SK-N-SH (cell line): ENCODE results near the gene OSBPL9. TPM values are rescaled to one million over a fixed set of nuclear protein-coding genes. Genes with fewer than 3 reads are reported as not detected.

Source experiments
- CTCF ChIA-PET: fragments of 300-600, 350-600 bp; formaldehyde crosslinking; extraction: SDS; loops from one replicate; lab custom pipeline; 2021; lab: Yijun Ruan, JAX
- POLR2A ChIA-PET: fragments of 350-600 bp; sonication (Branson Sonifier 250); formaldehyde crosslinking; extraction: SDS; loops from one replicate; lab custom pipeline; 2020; ENCODE audit warnings: antibody characterized with exemption, inconsistent platforms; lab: Yijun Ruan, JAX
- DNase-seq: peaks from one replicate; pipeline ENCODE4 v3.0.0; 2012
- H2AFZ ChIP-seq: fragments of 200-600 bp; sonication (generic); 2 replicates; pipeline ENCODE4 v1.8.1; 2016; ENCODE audit warnings: antibody characterized with exemption, mild to moderate bottlenecking, low read depth
- H3F3A ChIP-seq: fragments of 200-600 bp; sonication (generic); replicated peaks from 2 replicates; pipeline ENCODE3; 2016; ENCODE audit warnings: antibody characterized with exemption, mild to moderate bottlenecking; ENCODE audit not compliant: insufficient read depth
- H3K27ac ChIP-seq, 2 experiments: fragments of 200-500 bp in 1 of 2; fragments of 200-600 bp in 1 of 2; sonication (Bioruptor generic) in 1 of 2; sonication (generic), shearing (Covaris generic) in 1 of 2; 2 replicates each; pipeline versions ENCODE4 v1.5.1 to v1.6.1; 2014 to 2016; ENCODE audit warnings: low read depth in 2 of 2, inconsistent platforms in 1 of 2, low read length in 1 of 2, mild to moderate bottlenecking in 1 of 2, mixed read lengths in 1 of 2
- H3K27me3 ChIP-seq: fragments of 200-600 bp; sonication (generic), shearing (Covaris generic); 2 replicates; pipeline ENCODE4 v1.6.1; 2016; ENCODE audit warnings: mixed run types; ENCODE audit not compliant: insufficient read depth
- H3K36me3 ChIP-seq, 2 experiments: fragments of 200-500 bp in 1 of 2; fragments of 200-600 bp in 1 of 2; sonication (Bioruptor generic) in 1 of 2; sonication (generic) in 1 of 2; replicated peaks in 1 of 2; 2 replicates each; pipeline versions ENCODE3 to v1.5.1; 2014 to 2016; ENCODE audit warnings: low read length in 1 of 2, mild to moderate bottlenecking in 1 of 2; ENCODE audit not compliant: insufficient read depth in 2 of 2, control insufficient read depth in 1 of 2
- H3K4me1 ChIP-seq, 2 experiments: fragments of 200-500 bp in 1 of 2; fragments of 200-600 bp in 1 of 2; sonication (Bioruptor generic) in 1 of 2; sonication (generic), shearing (Covaris generic) in 1 of 2; 2 replicates each; pipeline versions ENCODE4 v1.5.1 to v1.6.1; 2014 to 2016; ENCODE audit warnings: low read depth in 1 of 2, low read length in 1 of 2, mixed run types in 1 of 2; ENCODE audit not compliant: insufficient read depth in 2 of 2, control insufficient read depth in 1 of 2
- H3K4me2 ChIP-seq: fragments of 200-600 bp; sonication (generic), shearing (Covaris generic); 2 replicates; pipeline ENCODE4 v1.6.1; 2017; ENCODE audit warnings: mixed run types
- H3K4me3 ChIP-seq, 2 experiments: fragments of 200-500 bp in 1 of 2; fragments of 200-600 bp in 1 of 2; sonication (Bioruptor generic) in 1 of 2; sonication (generic), shearing (Covaris generic) in 1 of 2; 2 replicates each; pipeline versions ENCODE4 v1.5.1 to v1.8.1; 2014 to 2016; ENCODE audit warnings: low read depth in 2 of 2, inconsistent platforms in 1 of 2, low read length in 1 of 2, mild to moderate bottlenecking in 1 of 2, mixed read lengths in 1 of 2, moderate library complexity in 1 of 2
- H3K79me2 ChIP-seq: fragments of 200-600 bp; sonication (generic); 2 replicates; pipeline ENCODE4 v1.8.1; 2017; ENCODE audit warnings: mild to moderate bottlenecking; ENCODE audit not compliant: insufficient read depth
- H3K9ac ChIP-seq: fragments of 200-600 bp; sonication (generic); 2 replicates; pipeline ENCODE4 v1.6.1; 2017; ENCODE audit warnings: mixed run types
- H3K9me2 ChIP-seq: fragments of 200-600 bp; sonication (generic); 2 replicates; pipeline ENCODE4 v1.6.1; 2017; ENCODE audit warnings: mixed run types
- H3K9me3 ChIP-seq: fragments of 200-600 bp; sonication (generic); 2 replicates; pipeline ENCODE4 v1.6.1; 2017; ENCODE audit warnings: mixed run types, mild to moderate bottlenecking, moderate library complexity
- H4K20me1 ChIP-seq: fragments of 200-600 bp; sonication (generic); 2 replicates; pipeline ENCODE4 v1.6.1; 2017; ENCODE audit warnings: mild to moderate bottlenecking, mixed run types; ENCODE audit not compliant: insufficient read depth
- CHD2 ChIP-seq: fragments of 150-350 bp; IDR thresholded peaks from 2 replicates; pipeline ENCODE4 v1.6.1; 2018; ENCODE audit warnings: low read length; ENCODE audit not compliant: partially characterized antibody
- ELF1 ChIP-seq: IDR thresholded peaks from 2 replicates; pipeline ENCODE4 v1.4.0; 2012
- FOSL2 ChIP-seq: IDR thresholded peaks from 2 replicates; pipeline ENCODE4 v1.4.0; 2012; ENCODE audit warnings: low read depth, mild to moderate bottlenecking, moderate library complexity, borderline replicate concordance
- FOXM1 ChIP-seq: IDR thresholded peaks from 2 replicates; pipeline ENCODE4 v1.4.0; 2012; ENCODE audit warnings: low read depth, mild to moderate bottlenecking
- GABPA ChIP-seq: IDR thresholded peaks from 2 replicates; pipeline ENCODE4 v1.4.0; 2012; ENCODE audit warnings: low read depth, mild to moderate bottlenecking
- GATA2 ChIP-seq: sonication (generic); formaldehyde crosslinking; IDR thresholded peaks from 2 replicates; pipeline ENCODE4 v1.5.0; 2020; ENCODE audit warnings: mild to moderate bottlenecking, missing genetic modification reagents
- POLR2AphosphoS5 ChIP-seq: IDR thresholded peaks from 2 replicates; pipeline ENCODE4 v1.6.1; 2012; ENCODE audit warnings: low read depth, low read length
- RAD21 ChIP-seq: IDR thresholded peaks from 2 replicates; pipeline ENCODE4 v1.6.1; 2012; ENCODE audit warnings: mild to moderate bottlenecking, low read length
- RCOR1 ChIP-seq: fragments of 150-350 bp; IDR thresholded peaks from 2 replicates; pipeline ENCODE4 v1.6.1; 2017; ENCODE audit warnings: antibody characterized with exemption, low read length
- SIN3A ChIP-seq: IDR thresholded peaks from 2 replicates; pipeline ENCODE4 v1.6.1; 2012; ENCODE audit warnings: low read depth, mild to moderate bottlenecking, low read length, moderate library complexity, borderline replicate concordance
- SMC3 ChIP-seq: IDR thresholded peaks from 2 replicates; pipeline ENCODE4 v1.6.1; 2012; ENCODE audit warnings: low read depth, low read length, improper control_type of control experiment
- TCF12 ChIP-seq: IDR thresholded peaks from 2 replicates; pipeline ENCODE4 v1.4.0; 2012
- polyA plus RNA-seq, 3 experiments: library from polyadenylated mRNA; depleted of rRNA; stranded (reverse); fragments of >200 nt; gene quantifications; 2 replicates each; pipeline ENCODE4 v1.2.3, GENCODE V29; 2012
- TF ChIP-seq, protein P1 (sequence below): IDR thresholded peaks from 2 replicates; pipeline ENCODE4 v1.6.1; 2012; ENCODE audit warnings: mild to moderate bottlenecking, low read depth, low read length, moderate library complexity
- TF ChIP-seq, protein P2 (sequence below): fragments of 150-350 bp; IDR thresholded peaks from 2 replicates; pipeline ENCODE4 v1.6.1; 2017; ENCODE audit warnings: antibody characterized with exemption, low read length, low read depth, borderline replicate concordance
- TF ChIP-seq, protein P3 (sequence below): fragments of 150-350 bp; IDR thresholded peaks from 2 replicates; pipeline ENCODE4 v1.6.1; 2016; ENCODE audit warnings: mild to moderate bottlenecking, low read depth, low read length
- TF ChIP-seq, protein P4 (sequence below): IDR thresholded peaks from 2 replicates; pipeline ENCODE4 v1.4.0; 2012; ENCODE audit warnings: low read depth, borderline replicate concordance

The OSBPL9 gene
- polyA plus RNA-seq, 1 of the 3 experiments (the other 2 are of a cell fraction), result 43.9 TPM

DNA sequence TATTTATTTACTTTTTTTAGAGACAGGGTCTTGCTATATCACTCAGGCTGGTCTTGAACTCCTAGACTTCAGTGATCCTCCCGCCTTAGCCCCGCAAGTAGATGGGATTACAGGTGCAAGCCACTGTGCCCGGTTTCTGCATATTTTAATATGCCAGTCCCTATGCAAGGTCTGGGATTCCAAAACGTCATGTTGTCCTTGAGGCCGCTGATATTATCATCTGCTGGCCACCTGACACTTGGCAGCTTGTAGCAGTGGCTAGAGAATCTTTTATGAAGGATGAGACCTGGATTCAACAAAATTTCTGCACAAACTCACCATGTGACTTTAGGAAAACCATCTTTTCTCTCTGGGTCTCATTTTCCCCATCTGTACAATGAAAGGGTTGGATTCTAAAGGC, 32.9 kb upstream of the OSBPL9 start (continued):
- TF ChIP-seq, protein P1, sequence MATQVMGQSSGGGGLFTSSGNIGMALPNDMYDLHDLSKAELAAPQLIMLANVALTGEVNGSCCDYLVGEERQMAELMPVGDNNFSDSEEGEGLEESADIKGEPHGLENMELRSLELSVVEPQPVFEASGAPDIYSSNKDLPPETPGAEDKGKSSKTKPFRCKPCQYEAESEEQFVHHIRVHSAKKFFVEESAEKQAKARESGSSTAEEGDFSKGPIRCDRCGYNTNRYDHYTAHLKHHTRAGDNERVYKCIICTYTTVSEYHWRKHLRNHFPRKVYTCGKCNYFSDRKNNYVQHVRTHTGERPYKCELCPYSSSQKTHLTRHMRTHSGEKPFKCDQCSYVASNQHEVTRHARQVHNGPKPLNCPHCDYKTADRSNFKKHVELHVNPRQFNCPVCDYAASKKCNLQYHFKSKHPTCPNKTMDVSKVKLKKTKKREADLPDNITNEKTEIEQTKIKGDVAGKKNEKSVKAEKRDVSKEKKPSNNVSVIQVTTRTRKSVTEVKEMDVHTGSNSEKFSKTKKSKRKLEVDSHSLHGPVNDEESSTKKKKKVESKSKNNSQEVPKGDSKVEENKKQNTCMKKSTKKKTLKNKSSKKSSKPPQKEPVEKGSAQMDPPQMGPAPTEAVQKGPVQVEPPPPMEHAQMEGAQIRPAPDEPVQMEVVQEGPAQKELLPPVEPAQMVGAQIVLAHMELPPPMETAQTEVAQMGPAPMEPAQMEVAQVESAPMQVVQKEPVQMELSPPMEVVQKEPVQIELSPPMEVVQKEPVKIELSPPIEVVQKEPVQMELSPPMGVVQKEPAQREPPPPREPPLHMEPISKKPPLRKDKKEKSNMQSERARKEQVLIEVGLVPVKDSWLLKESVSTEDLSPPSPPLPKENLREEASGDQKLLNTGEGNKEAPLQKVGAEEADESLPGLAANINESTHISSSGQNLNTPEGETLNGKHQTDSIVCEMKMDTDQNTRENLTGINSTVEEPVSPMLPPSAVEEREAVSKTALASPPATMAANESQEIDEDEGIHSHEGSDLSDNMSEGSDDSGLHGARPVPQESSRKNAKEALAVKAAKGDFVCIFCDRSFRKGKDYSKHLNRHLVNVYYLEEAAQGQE, result no peak
- no peak for TF ChIP-seq SIN3A
- TF ChIP-seq FOSL2, result no peak
- no peak for TF ChIP-seq GABPA

DNA sequence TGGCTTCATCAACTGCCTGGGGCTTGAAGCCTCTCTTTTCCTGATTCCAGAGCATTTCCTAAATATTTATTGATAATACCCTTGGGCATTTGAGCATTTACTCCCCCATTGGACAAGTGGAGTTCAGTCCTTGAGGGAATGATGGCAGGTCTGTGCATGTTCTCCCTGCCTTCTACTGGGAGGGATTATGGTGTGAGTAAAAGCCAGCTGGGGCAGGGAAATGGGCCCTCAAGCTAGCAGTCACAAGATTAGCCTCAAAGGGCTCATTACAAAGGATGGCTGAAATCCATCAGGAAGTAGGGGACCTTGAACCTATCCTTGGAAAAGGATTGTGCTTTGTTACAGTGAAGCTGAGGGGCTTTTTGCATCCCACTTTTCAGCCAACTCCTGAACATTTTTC, 24.2 kb upstream of the OSBPL9 start:
- Histone ChIP-seq H3K27me3 (no peaks in the 10 kb centered on the region), H3K79me2 (no peaks in the 10 kb centered on the region), H3K9me2 (no peaks in the 10 kb centered on the region), H3K9me3 (no peaks in the 10 kb centered on the region), H2AFZ (no peak overlapping the region), H3K4me1 (no peaks in the 10 kb centered on the region), H4K20me1 (no peaks in the 10 kb centered on the region), H3K4me2 (no peak overlapping the region), H3F3A (no peaks in the 10 kb centered on the region), H3K36me3 (no peaks in the 10 kb centered on the region), H3K27ac (no peak overlapping the region), H3K9ac (no peak overlapping the region)
- ChIA-PET POLR2A (no interaction called here), CTCF (no interaction called here)
- no peak for DNase-seq
- no peak for TF ChIP-seq SMC3
- no peak for TF ChIP-seq RAD21
- no peak for TF ChIP-seq GABPA
- TF ChIP-seq TCF12, result no peak
- TF ChIP-seq, protein P2, sequence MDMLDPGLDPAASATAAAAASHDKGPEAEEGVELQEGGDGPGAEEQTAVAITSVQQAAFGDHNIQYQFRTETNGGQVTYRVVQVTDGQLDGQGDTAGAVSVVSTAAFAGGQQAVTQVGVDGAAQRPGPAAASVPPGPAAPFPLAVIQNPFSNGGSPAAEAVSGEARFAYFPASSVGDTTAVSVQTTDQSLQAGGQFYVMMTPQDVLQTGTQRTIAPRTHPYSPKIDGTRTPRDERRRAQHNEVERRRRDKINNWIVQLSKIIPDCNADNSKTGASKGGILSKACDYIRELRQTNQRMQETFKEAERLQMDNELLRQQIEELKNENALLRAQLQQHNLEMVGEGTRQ, result no peak
- no peak for TF ChIP-seq FOXM1
- no peak for TF ChIP-seq ELF1
- TF ChIP-seq, protein P3, sequence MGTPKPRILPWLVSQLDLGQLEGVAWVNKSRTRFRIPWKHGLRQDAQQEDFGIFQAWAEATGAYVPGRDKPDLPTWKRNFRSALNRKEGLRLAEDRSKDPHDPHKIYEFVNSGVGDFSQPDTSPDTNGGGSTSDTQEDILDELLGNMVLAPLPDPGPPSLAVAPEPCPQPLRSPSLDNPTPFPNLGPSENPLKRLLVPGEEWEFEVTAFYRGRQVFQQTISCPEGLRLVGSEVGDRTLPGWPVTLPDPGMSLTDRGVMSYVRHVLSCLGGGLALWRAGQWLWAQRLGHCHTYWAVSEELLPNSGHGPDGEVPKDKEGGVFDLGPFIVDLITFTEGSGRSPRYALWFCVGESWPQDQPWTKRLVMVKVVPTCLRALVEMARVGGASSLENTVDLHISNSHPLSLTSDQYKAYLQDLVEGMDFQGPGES, result no peak
- TF ChIP-seq SIN3A, result no peak
- TF ChIP-seq RCOR1, result no peak
- TF ChIP-seq GATA2 (CRISPR knock-in tag), result no peak
- TF ChIP-seq POLR2AphosphoS5, result no peak
- TF ChIP-seq, protein P4, sequence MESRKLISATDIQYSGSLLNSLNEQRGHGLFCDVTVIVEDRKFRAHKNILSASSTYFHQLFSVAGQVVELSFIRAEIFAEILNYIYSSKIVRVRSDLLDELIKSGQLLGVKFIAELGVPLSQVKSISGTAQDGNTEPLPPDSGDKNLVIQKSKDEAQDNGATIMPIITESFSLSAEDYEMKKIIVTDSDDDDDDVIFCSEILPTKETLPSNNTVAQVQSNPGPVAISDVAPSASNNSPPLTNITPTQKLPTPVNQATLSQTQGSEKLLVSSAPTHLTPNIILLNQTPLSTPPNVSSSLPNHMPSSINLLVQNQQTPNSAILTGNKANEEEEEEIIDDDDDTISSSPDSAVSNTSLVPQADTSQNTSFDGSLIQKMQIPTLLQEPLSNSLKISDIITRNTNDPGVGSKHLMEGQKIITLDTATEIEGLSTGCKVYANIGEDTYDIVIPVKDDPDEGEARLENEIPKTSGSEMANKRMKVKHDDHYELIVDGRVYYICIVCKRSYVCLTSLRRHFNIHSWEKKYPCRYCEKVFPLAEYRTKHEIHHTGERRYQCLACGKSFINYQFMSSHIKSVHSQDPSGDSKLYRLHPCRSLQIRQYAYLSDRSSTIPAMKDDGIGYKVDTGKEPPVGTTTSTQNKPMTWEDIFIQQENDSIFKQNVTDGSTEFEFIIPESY, result no peak
- TF ChIP-seq CHD2, result no peak
- TF ChIP-seq, all 33 proteins: peak for 0
- H3K4me3 ChIP-seq, result no peak overlapping the region
